SK-N-SH treated with all-trans-retinoic acid at 6 μM for 48 hours (cell line): ENCODE measurements around the gene BMP8B.
"Not testable (repeated sequence)": the region's sequence is repeated elsewhere in the genome, so short reads cannot be mapped to it uniquely, and the experiment has no call there.

Source experiments
- ATAC-seq: fragments of 200-7000 bp; cut with Tn5 transposase; 3 replicates; pipeline ENCODE4 v1.9.1; 2020; ENCODE audit warnings: mild to moderate bottlenecking, moderate library complexity
- ARNTL ChIP-seq: fragments of 450-650 bp; formaldehyde crosslinking; IDR thresholded peaks from 2 replicates; pipeline ENCODE4 v1.5.0; 2020; ENCODE audit warnings: low read depth, mild to moderate bottlenecking, moderate library complexity, borderline replicate concordance
- CSDC2 ChIP-seq: fragments of 250-450 bp; sonication (Bioruptor Pico); IDR thresholded peaks from 2 replicates; pipeline ENCODE4 v1.5.0; 2020; ENCODE audit warnings: mild to moderate bottlenecking, moderate library complexity
- ESRRG ChIP-seq: fragments of 250-450 bp; sonication (Bioruptor Pico); IDR thresholded peaks from 2 replicates; pipeline ENCODE4 v1.6.1; 2021; ENCODE audit warnings: mild to moderate bottlenecking
- GLIS3 ChIP-seq: fragments of 250-450 bp; sonication (Bioruptor Pico); IDR thresholded peaks from 2 replicates; pipeline ENCODE4 v1.5.0; 2020; ENCODE audit warnings: mild to moderate bottlenecking, moderate library complexity
- OSR1 ChIP-seq: fragments of 250-450 bp; sonication (Bioruptor Pico); IDR thresholded peaks from 2 replicates; pipeline ENCODE4 v1.8.0; 2022; ENCODE audit warnings: moderate library complexity, mild to moderate bottlenecking, inconsistent platforms
- PPARA ChIP-seq: fragments of 250-450 bp; sonication (Bioruptor Pico); IDR thresholded peaks from 2 replicates; pipeline ENCODE4 v1.5.0; 2020; ENCODE audit warnings: mild to moderate bottlenecking, borderline replicate concordance
- RARB ChIP-seq: fragments of 250-450 bp; sonication (Bioruptor Pico); IDR thresholded peaks from 2 replicates; pipeline ENCODE4 v1.8.0; 2021; ENCODE audit warnings: mild to moderate bottlenecking, moderate library complexity
- SNAI2 ChIP-seq: fragments of 250-450 bp; sonication (Bioruptor Pico); IDR thresholded peaks from 2 replicates; pipeline ENCODE4 v1.5.0; 2020; ENCODE audit warnings: mild to moderate bottlenecking, moderate library complexity
- TCF4 ChIP-seq: fragments of 250-450 bp; sonication (Bioruptor Pico); IDR thresholded peaks from 2 replicates; pipeline ENCODE4 v1.8.0; 2021; ENCODE audit warnings: mild to moderate bottlenecking, moderate library complexity, borderline replicate concordance
- TOX ChIP-seq: fragments of 250-450 bp; sonication (Bioruptor Pico); IDR thresholded peaks from 2 replicates; pipeline ENCODE4 v1.8.0; 2021; ENCODE audit warnings: mild to moderate bottlenecking, moderate library complexity, borderline replicate concordance
- ZC3H10 ChIP-seq: fragments of 250-450 bp; sonication (Bioruptor Pico); IDR thresholded peaks from 2 replicates; pipeline ENCODE4 v1.5.1; 2021; ENCODE audit warnings: mild to moderate bottlenecking, moderate library complexity
- ZFP3 ChIP-seq: fragments of 250-450 bp; sonication (Bioruptor Pico); IDR thresholded peaks from 2 replicates; pipeline ENCODE4 v1.5.0; 2020; ENCODE audit warnings: mild to moderate bottlenecking, moderate library complexity
- ZFP30 ChIP-seq: fragments of 450-650 bp; formaldehyde crosslinking; IDR thresholded peaks from 2 replicates; pipeline ENCODE4 v1.5.0; 2022; ENCODE audit warnings: mild to moderate bottlenecking, moderate library complexity
- ZNF70 ChIP-seq: fragments of 450-650 bp; formaldehyde crosslinking; IDR thresholded peaks from 2 replicates; pipeline ENCODE4 v1.5.0; 2020; ENCODE audit warnings: mild to moderate bottlenecking, moderate library complexity
- ZNF8 ChIP-seq: fragments of 450-650 bp; formaldehyde crosslinking; IDR thresholded peaks from 2 replicates; pipeline ENCODE4 v1.5.0; 2020; ENCODE audit warnings: mild to moderate bottlenecking, moderate library complexity
- TF ChIP-seq, protein P1 (sequence below): fragments of 250-450 bp; sonication (Bioruptor Pico); IDR thresholded peaks from 2 replicates; pipeline ENCODE4 v1.8.0; 2020; ENCODE audit warnings: mild to moderate bottlenecking, moderate library complexity, borderline replicate concordance
- TF ChIP-seq, protein P2 (sequence below): fragments of 250-450 bp; sonication (Bioruptor Pico); IDR thresholded peaks from 2 replicates; pipeline ENCODE4 v1.5.1; 2020; ENCODE audit warnings: low read depth, mild to moderate bottlenecking, moderate library complexity
- TF ChIP-seq, protein P3 (sequence below): fragments of 250-450 bp; sonication (Bioruptor Pico); IDR thresholded peaks from 2 replicates; pipeline ENCODE4 v1.5.0; 2020; ENCODE audit warnings: mild to moderate bottlenecking, moderate library complexity

The BMP8B gene

DNA sequence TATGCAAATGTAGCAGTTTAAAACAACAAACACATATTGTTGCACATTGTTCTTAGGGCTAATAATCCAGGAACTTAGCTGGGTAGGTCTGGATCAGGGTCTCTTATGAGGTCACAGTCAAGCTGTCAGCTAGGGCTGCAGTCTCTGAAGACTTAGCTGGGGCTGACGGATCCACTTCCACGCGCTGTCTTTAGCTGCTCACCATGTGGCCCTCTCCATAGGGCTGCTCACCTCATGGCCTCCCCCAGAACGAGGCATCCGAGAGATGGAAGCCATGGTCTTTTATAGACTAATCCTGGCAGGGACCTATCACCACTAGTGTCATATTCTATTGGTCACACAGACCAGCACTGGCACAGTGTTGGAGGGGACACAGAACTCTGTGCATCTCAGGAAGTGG is 8.8 kb downstream of the BMP8B start:
- ATAC-seq: no peak
- TF ChIP-seq, protein P1, sequence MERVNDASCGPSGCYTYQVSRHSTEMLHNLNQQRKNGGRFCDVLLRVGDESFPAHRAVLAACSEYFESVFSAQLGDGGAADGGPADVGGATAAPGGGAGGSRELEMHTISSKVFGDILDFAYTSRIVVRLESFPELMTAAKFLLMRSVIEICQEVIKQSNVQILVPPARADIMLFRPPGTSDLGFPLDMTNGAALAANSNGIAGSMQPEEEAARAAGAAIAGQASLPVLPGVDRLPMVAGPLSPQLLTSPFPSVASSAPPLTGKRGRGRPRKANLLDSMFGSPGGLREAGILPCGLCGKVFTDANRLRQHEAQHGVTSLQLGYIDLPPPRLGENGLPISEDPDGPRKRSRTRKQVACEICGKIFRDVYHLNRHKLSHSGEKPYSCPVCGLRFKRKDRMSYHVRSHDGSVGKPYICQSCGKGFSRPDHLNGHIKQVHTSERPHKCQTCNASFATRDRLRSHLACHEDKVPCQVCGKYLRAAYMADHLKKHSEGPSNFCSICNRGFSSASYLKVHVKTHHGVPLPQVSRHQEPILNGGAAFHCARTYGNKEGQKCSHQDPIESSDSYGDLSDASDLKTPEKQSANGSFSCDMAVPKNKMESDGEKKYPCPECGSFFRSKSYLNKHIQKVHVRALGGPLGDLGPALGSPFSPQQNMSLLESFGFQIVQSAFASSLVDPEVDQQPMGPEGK (CRISPR knock-in tag): no peak
- no peak for TF ChIP-seq OSR1 (CRISPR knock-in tag)

DNA sequence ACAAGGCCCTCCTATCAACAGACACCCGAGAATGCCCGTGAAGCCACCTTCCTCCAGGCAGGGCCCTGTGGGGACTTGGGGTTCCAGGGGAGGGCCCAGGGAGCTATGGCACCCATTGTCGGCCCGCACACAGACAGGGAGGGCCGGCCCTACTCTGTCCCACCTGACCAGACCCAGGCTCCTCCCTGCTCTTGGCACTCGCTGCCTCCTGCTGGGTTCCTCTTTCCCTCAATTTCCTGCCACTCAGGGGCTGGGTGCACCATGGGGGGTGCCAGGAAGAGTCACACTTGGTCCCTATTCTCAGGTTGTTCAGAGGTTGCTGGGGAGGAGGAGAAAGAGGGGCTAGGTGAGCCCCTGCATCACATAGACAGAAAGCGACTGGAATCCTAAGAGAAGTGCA is 9.5 kb downstream of the BMP8B start:
- no peak for TF ChIP-seq ZC3H10 (CRISPR knock-in tag)
- TF ChIP-seq ARNTL (CRISPR knock-in tag): no peak
- TF ChIP-seq CSDC2 (CRISPR knock-in tag): no peak
- TF ChIP-seq, protein P2, sequence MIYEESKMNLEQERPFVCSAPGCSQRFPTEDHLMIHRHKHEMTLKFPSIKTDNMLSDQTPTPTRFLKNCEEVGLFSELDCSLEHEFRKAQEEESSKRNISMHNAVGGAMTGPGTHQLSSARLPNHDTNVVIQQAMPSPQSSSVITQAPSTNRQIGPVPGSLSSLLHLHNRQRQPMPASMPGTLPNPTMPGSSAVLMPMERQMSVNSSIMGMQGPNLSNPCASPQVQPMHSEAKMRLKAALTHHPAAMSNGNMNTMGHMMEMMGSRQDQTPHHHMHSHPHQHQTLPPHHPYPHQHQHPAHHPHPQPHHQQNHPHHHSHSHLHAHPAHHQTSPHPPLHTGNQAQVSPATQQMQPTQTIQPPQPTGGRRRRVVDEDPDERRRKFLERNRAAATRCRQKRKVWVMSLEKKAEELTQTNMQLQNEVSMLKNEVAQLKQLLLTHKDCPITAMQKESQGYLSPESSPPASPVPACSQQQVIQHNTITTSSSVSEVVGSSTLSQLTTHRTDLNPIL (CRISPR knock-in tag): no peak
- no peak for TF ChIP-seq ZNF70
- TF ChIP-seq RARB (CRISPR knock-in tag): no peak
- TF ChIP-seq, protein P1 (CRISPR knock-in tag): no peak
- no peak for TF ChIP-seq TCF4 (CRISPR knock-in tag)
- TF ChIP-seq ZFP30 (CRISPR knock-in tag): no peak
- TF ChIP-seq ZFP3 (CRISPR knock-in tag): no peak
- no peak for TF ChIP-seq SNAI2 (CRISPR knock-in tag)
- TF ChIP-seq PPARA (CRISPR knock-in tag): no peak
- no peak for TF ChIP-seq GLIS3 (CRISPR knock-in tag)
- TF ChIP-seq OSR1 (CRISPR knock-in tag): no peak
- TF ChIP-seq, protein P3, sequence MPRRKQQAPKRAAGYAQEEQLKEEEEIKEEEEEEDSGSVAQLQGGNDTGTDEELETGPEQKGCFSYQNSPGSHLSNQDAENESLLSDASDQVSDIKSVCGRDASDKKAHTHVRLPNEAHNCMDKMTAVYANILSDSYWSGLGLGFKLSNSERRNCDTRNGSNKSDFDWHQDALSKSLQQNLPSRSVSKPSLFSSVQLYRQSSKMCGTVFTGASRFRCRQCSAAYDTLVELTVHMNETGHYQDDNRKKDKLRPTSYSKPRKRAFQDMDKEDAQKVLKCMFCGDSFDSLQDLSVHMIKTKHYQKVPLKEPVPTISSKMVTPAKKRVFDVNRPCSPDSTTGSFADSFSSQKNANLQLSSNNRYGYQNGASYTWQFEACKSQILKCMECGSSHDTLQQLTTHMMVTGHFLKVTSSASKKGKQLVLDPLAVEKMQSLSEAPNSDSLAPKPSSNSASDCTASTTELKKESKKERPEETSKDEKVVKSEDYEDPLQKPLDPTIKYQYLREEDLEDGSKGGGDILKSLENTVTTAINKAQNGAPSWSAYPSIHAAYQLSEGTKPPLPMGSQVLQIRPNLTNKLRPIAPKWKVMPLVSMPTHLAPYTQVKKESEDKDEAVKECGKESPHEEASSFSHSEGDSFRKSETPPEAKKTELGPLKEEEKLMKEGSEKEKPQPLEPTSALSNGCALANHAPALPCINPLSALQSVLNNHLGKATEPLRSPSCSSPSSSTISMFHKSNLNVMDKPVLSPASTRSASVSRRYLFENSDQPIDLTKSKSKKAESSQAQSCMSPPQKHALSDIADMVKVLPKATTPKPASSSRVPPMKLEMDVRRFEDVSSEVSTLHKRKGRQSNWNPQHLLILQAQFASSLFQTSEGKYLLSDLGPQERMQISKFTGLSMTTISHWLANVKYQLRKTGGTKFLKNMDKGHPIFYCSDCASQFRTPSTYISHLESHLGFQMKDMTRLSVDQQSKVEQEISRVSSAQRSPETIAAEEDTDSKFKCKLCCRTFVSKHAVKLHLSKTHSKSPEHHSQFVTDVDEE (CRISPR knock-in tag): no peak
- no peak for ATAC-seq

DNA sequence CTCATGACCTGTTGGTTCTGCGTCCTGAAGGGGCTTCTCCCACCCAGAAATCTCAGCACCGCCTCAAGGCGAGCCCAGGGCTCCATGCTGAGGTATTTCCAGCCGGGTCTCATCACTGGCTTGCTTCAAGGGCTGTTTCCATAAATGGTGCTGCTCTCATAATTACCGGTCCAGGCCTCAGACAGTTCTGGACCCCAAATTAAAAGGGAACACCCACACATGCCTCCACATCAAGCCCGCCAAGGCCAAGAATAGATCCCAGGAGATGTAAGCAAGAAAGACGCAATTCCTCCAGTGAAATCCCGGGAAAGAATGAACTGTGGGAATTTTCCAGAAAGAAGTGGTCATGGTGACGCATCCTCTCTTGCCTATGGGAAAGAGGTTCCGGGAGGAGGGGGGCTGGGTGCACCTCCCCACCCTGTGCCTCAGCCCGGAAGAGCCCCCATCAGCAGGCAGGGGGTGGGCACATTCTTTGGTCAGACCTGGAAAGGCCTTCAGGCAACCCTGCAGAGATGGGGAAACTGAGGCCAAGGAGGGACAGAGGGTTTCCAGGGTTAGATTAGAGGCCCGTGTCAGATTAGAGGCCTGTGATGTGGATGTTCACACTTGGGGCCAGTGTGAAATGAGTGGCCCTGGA is 10.1 kb downstream of the BMP8B start:
- not testable (repeated sequence) for ATAC-seq

DNA sequence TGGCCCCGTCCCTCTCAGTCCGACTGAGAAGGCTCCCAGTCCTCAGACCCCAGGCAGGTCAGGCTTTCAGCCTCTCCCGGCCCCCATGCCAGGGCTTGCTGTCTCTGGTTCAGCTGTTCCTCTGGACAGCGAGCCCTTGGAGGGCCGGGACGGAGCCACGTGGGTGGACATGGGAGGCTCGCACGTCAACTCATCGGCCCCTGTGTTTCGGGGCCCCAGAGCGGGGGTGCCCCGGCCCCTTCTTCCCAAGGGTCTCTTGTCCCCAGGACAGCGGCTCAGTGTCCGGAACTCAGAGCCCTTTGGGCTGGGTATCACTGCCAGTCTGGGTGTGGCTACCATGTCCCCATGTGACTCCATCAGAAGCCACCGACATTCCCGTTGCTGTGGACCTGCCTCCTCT is 10.8 kb downstream of the BMP8B start:
- not testable (repeated sequence) for ATAC-seq

DNA sequence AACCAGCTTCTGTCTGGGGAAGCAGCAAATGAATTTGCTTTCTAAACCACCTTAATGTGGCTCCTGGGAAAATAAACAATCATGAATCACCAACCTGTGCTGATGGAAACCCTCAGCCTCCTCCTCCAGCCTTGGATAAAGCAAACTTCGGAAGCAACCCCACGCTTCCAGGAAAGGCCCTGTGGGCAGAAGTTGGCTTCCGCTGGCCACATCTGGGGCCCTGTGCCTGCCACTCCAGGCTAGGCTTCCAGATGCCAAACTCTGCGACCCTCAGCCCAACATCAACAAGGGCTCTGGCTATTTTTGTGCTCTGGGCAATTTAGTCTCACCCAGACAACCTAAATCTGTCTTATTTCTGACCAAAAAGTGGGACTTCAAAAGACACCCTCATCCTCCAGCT is 11.4 kb downstream of the BMP8B start:
- ATAC-seq: no peak
- no peak for TF ChIP-seq TOX
- no peak for TF ChIP-seq OSR1 (CRISPR knock-in tag)
- no peak for TF ChIP-seq ZNF70
- TF ChIP-seq ARNTL (CRISPR knock-in tag): no peak
- TF ChIP-seq, protein P3 (CRISPR knock-in tag): no peak
- no peak for TF ChIP-seq ESRRG (CRISPR knock-in tag)
- TF ChIP-seq RARB (CRISPR knock-in tag): no peak
- TF ChIP-seq ZNF8 (CRISPR knock-in tag): no peak
- TF ChIP-seq, all 23 proteins: peak for 0
